GM18907 (cell line): ENCODE results near the gene EGFL7.

Experiments
- ATAC-seq: cut with Tn5 transposase; IDR thresholded peaks from one replicate; pipeline ENCODE4 v1.9.1; 2021; ENCODE audit warnings: mild to moderate bottlenecking, moderate library complexity; ENCODE audit not compliant: unreplicated experiment

The EGFL7 gene

DNA sequence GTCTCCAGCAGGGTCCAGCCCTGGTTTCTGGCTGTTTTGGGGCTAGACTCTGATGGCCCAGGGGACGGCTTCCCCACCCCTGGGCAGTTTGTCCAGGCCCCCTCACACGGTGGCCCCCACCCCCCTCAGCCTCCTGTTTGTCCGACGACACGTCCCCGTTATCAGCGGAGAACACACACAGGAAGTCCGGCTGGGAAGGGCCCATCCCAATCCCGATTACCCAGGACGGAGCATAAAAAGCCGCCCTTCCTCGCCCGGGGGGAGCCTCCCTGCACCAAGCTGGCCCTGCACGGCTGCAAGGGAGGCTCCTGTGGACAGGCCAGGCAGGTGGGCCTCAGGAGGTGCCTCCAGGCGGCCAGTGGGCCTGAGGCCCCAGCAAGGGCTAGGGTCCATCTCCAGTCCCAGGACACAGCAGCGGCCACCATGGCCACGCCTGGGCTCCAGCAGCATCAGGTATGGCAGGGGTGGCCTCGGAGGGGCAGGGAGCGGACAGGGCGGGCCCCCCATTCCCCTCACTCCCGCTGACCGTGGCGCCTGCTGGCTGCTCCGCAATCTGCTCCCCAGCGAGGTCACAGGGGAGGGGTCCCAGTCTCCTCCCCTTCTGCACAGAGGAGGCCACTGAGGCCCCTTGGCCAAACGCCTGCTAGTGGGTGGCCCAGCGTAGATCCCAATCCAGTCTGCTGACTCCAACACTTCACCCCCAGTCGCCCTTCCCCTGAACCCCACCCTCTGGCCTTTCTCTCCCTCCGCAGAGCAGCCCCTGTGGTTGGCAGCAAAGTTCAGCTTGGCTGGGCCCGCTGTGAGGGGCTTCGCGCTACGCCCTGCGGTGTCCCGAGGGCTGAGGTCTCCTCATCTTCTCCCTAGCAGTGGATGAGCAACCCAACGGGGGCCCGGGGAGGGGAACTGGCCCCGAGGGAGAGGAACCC lies at the start of gene EGFL7:
TSS of gene EGFL7 (plus strand) at position 261 of the 926 bp plus-strand sequence. CDS start 5,367 bp downstream, outside the sequence.
- no peak for ATAC-seq

DNA sequence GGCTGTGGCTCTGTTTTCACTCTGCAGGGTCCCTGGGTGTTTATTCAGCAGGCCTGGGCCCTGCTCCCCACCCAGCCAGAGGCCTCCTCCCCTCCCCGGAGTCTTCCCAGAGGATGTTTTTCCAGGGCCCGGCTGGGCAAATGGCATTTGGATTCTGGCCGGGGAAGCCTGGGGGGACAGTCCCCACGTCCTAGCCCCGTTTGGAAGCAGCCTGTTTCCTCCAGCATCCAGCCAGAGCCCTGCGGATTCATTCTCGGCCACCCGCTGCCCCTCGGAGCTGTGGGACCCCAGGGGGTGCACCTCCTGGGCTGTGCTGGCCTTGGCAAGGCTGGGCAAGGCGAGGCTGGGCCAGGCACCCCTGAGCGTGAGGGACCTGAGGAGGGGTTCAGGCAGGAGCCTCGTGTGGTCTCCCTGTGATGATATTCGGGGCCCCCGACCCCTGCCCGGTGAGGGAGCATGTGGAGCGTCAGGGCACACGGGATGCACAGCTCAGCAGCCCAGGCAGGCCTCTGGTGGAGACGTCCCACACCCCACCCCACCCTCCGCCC lies 48.8 kb upstream of the EGFL7 start:
- ATAC-seq, result no peak

DNA sequence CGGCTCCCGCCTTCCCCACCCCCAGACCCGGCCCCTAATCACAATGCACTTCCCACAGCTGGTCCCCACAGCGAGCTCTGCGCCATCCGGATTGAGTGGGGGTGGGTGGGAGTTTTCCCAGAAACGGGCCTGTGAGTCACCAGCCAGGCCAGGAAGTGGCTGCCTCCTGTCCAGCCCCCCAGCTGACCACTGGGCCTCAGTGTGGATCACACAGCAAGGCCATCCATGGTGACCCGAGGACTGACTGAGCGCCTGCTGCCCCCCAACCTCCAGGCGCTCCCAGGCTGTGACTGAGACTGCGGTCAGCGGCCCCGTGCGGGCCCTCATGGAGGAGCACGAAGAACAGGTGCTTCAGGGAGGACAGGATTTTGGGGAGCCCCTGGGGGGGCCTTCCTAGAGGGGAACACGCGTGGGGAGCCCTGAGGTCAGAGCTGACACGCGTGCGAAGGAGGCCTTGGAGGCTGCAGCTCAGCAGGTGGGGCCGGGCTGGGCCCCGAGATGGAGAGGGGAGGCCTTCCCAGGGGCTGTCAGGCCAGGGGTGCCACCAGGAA lies 48.3 kb upstream of the EGFL7 start:
- ATAC-seq, result no peak

- ATAC-seq, result no peak
Observed at GRCh38 chr9:136614967-136615623, 47.6 kb upstream of the EGFL7 start.

- ATAC-seq, result no peak
Observed at GRCh38 chr9:136615631-136616306, 46.9 kb upstream of the EGFL7 start.

GRCh38 chr9:136616307-136616635 lies 46.4 kb upstream of the EGFL7 start:
- no peak for ATAC-seq

DNA sequence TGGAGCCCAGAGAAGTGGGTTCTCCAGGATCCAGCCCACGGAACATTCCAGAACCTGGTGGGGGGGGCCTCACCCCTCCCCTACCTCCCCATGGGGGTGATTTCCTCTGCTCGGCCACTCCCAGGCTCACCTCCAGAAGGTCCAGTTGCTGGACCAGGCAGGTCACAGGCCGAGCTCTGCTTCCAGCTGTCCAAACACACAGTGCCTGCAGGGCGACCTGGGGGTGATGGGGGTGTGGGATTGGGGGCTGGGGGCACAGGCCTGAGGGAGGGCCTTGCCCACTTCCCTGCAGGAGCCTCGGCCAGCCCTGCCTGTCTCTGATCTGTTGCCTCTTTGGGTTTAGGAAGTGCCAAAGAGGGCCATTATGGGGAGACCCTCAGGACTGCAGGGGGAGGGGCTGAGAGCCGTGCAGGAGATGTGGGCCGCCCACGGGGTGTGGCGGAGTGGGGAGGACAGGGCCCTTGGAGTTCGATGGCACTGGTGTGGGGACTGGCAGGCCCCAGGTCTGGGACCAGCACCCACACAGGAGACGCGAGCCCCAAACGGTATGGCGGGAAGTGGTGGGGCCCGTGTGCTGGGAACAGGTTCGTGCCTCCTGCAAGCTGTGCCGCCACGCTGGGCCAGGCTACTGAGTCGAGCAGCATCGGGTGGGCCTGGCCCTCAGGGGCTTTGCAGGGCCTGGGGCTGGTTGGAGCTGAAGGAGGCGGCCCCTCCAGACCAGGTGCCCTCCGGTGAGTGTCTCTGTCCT lies 45.6 kb upstream of the EGFL7 start:
- ATAC-seq, result no peak

DNA sequence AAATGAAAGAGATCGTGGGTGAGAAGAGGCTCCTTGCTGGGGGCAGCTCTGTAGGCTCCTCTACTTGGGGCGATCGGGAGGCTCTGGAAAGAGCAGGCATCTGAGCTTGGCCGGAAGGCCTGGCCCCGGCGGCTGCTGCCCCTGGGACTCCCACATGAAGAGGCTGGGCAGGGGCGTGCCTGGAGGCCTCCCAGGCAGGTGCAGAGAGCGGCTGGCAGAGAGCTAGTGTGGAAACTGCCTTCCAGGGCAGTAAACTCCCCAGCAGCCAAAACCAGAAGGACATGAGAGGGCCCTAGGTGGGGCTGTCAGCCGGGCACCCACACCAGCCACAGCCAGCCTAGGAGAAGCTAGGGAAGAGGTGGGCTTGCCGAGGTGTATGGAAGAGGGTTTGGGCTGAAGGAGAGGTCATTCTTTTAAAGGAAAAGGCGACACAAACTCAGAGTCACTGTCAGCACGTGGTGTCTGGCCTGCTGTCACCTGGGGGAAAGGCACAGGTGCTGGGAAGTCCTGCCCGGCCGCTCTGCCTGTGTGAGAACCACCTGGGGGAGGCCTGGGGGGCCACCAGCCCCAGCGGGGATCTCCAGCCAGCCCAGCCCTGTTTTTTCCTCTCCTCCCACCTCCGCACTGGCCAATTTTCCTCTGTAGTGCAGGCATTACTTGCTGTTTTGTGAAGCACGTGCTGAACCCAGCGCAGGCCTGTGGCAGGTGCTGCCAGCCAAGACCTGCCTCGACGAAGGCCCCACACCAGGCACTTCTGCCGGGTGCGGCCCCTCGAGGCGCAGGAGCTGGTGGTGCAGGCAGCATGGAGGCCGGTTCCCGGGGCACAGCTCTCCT lies 44.8 kb upstream of the EGFL7 start:
- no peak for ATAC-seq

- ATAC-seq, result no peak
Observed at GRCh38 chr9:136618580-136619547, 43.9 kb upstream of the EGFL7 start.

DNA sequence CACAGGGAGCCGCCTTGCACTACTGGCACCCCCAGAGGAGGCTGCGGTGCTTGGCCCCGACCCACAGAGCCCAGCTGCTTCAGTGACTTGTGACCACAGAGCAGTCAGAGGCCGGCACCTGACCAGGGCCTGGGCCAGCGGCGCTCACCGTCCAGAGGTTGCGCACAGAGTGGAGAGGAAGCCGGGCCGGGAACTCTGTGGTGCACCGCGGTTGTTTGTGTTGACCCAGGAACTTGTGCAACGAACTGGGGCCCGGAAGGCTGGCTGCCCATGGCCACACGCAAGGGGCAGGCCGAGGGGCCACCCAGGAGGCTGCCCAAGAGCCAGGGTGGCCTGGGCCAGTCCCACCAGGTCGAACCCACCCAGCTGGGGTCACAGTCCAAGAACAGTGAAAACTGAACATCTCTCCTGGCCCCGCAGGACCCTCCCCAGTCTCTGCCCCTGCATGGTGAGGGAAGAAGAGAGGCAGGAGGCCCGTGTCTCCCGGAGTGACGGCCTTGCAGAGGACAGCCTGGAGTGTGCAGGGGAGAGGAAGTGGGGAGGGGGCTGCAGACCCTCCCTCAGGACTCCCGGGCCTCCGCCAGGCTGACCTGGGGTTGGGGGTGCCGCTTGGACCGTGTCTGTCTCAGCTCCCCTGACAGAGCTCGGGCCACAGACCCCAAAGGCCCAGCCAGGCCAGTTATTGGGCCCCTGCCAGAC lies 42.8 kb upstream of the EGFL7 start:
- no peak for ATAC-seq

- ATAC-seq, result no peak
Observed at GRCh38 chr9:136620441-136621018, 42.2 kb upstream of the EGFL7 start.

DNA sequence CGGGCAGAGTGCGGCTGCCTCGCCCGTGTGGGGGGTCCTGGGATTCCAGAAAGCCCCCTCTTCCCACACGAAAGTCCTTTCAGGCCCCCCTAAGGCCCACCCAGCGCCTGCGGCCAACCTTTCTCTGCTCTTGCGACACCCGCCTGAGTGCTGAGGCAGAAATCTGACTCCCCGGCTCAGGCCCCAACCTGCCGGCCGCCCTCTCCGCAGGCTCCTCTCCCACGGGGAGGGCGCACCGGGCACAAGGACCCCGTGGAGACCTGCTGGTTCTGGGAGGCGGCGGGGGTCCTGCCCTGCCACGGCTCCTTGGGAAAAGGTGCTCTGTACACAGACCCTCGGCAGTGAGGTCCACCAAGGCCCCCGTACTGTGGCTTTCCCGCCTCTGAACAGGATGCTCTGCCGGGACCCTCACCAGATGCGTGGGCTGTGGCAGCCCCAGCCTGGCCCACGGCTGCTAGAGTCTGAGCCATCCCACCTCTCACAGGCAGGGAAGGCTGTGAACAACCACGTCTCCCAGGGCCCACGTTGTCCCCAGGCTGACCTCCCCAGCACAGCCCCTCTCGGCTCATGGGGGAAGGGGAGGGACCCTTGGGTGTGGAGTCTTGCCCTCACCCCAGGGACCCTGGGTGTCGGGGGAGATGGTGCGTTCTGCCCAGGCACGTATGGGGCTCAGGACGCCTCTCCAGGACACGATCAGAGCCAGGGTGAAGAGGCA lies 41.5 kb upstream of the EGFL7 start:
- no peak for ATAC-seq

GRCh38 chr9:136621734-136622093 lies 41.0 kb upstream of the EGFL7 start:
- no peak for ATAC-seq

DNA sequence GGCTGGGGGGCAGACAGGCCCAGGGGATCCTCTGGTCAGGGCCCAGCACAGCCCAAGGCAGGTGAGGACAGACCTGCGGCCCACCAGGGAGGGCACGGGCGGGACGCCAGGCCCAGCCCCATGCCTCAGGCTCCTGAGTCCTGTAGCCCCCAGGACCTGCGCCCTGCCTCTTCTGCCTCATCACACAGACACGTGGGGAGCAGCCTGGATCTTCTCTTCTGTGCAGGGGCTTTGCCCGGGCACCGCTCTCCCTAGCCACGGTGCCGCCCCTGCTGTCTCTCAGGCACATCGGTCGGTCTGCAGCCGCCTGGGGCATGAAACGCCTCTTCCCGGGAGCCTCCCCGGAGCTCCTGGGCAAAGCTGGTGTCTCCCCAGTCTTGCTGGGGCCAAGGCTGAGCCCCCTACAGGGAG lies 40.2 kb upstream of the EGFL7 start:
- ATAC-seq, result no peak

GRCh38 chr9:136623016-136623841 lies 39.5 kb upstream of the EGFL7 start:
- no peak for ATAC-seq

DNA sequence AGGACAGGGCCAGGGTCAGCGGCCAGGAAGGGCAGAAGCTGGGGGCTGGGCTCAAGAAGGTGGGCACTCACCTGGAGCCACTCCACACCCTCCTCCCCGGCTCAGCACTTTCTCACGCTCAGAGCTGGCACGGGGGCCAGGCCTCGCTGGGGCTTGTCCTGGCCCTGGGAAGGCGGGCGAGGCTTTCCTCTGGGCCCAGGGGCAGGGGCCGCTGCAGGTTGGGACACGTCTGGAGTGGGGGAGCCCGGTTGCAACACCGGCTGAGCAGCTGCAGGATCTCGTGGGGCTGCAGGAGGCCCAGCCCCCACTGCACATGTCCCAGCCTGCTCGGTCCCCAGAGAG lies 38.9 kb upstream of the EGFL7 start:
- ATAC-seq, result no peak
